NCI-H2081 (cell line): Measurements from ENCODE around the gene CCNF.
"Not testable (repeated sequence)": the region's sequence is repeated elsewhere in the genome, so short reads cannot be mapped to it uniquely, and the experiment has no call there.

Experiments
- DNase-seq, 2 experiments: peaks; one replicate each; lab custom pipeline; 2025; lab: John Stamatoyannopoulos, UW

CCNF gene, protein sequence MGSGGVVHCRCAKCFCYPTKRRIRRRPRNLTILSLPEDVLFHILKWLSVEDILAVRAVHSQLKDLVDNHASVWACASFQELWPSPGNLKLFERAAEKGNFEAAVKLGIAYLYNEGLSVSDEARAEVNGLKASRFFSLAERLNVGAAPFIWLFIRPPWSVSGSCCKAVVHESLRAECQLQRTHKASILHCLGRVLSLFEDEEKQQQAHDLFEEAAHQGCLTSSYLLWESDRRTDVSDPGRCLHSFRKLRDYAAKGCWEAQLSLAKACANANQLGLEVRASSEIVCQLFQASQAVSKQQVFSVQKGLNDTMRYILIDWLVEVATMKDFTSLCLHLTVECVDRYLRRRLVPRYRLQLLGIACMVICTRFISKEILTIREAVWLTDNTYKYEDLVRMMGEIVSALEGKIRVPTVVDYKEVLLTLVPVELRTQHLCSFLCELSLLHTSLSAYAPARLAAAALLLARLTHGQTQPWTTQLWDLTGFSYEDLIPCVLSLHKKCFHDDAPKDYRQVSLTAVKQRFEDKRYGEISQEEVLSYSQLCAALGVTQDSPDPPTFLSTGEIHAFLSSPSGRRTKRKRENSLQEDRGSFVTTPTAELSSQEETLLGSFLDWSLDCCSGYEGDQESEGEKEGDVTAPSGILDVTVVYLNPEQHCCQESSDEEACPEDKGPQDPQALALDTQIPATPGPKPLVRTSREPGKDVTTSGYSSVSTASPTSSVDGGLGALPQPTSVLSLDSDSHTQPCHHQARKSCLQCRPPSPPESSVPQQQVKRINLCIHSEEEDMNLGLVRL

DNA sequence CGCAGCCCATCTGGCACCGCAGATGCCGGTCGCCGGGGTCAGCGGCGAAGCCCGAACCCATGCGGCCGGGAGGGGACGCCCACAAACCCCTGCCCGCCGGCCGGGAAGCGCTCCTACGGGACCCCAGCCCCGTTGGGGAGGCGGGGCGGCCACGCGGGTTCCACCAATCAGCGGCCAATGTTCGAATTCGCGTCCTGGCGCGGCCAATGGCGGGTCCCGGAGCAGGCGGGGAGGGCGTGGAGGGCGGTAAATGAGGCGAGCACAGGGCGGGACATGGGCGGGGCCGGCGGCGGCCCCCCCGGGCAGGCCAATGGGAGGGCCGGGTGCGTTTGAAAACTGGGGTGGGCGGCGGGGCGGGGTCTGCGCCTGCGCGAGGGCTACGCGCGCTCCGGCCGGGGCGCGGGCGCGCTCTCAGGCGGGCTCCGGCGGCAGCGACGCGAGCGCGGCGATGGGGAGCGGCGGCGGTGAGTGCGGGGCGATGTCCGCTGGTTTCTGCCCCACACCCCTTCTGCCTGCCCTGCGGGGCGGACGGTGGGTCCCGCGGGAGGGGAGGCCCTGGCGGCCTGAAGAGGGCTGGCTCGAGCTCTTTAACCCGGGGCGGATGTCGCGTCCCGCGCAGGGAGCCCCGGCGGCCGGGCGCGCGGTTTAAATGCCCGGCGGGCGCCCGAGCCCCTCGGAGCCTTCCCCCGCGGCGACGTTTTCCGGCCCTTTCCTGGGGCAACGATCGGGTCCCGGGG is at the start of gene CCNF:
CCNF (plus strand) TSS at position 414 of the 737 bp plus-strand sequence; CDS start at position 449, 35 bp downstream.
- peak; percentile 95 to 96 for DNase-seq

DNA sequence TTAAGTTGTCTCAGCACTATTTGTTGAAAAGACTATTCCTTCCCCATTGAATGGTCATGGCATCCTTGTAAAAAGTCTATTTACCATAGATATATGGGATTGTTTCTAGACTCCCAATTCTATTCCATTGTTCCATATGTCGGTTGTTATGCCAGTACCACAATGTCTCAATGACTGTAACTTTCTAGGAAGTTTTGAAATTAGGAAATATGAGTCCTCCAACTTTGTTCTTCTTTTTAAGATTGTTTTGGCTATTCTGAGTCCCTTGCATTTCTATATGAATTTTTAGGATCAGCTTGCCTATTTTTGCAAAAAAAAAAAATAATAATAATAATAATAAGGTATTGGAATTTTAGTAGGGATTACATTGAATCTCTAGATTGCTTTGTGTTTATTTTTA is 45.7 kb upstream of the CCNF start:
- no peak for DNase-seq

DNA sequence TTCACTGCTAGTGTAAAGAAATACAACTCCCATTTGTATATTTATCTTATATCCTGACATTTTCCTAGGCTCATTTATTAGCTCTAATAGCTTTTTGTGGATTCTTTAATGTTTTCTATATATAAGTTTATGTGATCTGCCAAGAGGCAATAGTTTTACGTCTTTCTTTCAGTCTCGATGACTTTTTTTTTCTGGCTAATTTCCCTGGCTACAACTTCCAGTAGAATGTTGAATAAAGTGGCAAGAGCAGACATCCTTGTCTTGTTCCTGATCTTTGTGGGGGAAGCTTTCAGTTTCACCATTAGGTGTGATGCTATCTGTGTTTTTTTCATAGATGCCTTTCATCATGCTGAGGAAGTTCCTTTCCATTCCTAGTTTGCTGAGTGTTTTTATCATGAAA is 44.8 kb upstream of the CCNF start:
- no peak for DNase-seq

DNA sequence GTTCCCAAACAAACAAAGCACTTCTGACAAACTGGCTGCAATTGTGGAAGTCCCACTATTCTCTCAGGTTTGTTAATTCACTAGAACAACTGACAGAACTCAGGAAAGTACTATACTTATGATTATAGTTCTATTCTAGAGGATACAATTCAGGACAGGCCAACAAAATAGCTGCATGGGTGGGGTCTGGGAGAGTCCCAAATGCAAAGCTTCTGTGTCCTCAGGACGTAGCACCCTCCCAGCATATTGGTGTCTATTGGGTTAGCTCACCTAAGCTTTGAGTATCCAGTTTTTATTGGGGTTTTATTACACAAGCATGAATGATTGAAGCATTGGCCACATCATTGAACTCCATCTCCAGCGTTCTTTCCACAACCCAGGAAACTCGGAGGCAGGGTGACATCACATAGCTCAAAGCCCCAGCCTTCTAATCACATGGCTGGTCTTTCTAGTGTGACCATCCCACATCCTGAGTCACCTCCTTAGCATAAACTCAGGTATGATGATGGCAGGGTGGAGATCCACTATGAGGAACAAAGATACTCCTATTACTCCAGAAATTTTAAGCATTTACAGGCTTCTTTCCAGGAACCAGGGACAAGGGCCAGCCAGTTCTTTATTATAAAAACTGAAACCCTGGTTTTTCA is 43.9 kb upstream of the CCNF start:
- no peak for DNase-seq

DNA sequence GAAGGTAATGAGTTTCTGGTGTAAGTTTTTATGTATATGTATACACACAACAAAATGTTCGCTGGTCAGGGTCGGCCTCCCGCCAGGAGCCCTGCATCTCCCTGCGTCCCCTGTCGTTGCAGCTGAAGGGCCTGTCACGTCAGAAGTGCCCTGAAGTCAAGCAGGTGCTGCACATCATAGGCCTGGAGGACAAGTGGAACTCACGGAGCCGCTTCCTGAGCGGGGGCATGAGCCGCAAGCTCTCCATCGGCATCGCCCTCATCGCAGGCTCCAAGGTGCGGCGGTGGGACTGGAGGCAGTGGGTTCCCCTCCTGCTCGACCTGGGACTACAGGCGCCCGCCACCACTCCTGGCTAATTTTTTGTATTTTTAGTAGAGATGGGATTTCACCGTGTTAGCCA is 43.3 kb upstream of the CCNF start:
- not testable (repeated sequence) for DNase-seq

DNA sequence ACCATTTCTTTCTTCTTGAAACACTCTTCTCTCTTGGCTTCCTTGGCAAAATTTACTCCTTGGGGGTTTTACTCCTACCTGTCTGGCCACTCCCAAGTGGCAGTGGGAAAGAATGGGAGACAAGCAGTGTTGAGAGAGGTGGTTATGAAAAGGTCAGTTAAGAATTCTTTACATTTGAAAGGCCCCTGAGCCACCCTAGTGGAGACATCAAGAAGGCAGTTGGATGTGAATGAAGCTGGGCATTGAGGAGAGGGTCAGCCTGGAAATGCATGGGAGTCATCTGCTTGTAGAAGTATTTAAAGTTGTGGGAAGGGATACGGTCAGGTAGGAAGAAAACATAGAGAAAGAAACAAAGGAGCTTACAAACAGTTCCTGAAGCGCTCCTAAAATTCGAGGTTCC is 42.3 kb upstream of the CCNF start:
- peak in 1 of 2 experiments; percentile 10 for DNase-seq

DNA sequence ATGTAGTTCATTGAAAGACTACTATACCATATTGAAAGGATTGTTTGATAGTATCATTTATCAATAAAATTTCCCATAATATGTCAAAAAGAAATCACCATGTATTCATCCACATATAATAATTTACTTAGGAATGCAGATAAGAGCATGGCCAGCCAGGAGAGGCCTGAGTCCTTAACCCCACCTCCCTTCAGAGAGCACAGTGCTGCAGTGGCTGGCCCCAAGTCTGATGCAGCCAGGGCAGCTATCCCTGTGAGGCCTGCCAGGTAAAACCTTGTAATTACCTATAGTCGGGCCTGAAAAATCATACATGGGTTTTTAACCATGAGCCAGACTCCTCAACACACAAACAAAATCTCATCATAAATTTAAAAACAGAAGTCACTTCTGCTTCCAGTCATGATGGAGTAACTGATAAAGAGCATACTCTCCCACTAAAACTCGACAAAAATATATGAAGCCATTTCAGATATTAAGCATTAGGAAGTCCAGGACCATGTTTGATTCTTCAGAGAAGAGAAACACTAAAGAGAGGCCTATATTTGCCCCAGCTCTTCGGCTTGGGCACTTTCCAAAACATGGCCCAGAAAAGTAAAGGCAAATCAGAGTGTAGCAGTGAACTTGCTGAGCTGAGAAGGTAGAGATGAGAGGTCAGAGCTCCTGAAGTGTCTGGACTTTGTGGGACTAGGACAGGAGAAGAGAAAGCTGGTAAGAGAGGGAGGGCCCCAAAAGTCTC is 40.9 kb upstream of the CCNF start:
- DNase-seq = no peak

DNA sequence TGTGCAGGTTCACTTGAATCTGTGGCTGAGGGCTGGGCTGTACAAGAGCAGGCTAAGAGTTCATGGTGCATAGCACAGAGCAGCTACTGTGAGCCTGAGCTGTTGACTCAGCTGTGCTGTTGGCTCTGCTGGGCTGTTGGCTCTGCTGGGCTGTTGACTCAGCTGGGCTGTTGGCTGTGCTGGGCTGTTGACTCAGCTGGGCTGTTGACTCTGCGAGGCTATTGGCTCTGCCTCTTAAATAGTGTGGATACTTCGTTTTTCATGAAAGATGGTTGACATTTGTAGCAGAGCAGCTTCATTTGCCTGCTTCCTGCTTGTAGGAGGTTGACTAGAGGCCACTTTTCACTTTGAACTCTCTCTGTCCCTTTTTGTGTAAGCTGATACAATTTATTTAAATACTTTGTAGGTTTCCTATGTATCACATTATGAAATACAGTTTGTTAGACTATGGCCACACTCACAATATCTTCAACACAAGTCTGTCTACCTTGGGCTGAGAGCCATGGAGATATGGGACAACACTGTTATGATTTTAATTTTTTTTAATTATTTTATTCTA is 40.3 kb upstream of the CCNF start:
- peak; percentile 88 to 95 for DNase-seq

DNA sequence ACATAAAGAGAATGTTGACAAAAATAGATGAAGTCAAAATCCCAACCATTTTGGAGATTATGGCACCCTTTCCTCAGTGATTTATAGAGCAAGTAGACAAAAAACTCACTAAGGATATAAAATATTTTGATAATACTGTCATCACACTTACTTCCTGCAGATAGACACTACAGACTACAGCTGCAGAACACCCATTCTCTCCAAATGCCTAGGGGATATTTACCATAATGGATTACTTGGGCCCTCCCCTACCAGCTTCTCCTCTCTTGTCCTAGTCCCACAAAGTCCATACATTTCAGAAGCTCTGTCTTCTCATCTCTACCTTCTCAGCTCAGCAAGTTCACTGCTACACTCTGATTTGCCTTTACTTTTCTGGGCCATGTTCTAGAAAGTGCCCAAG is 37.2 kb upstream of the CCNF start:
- DNase-seq = no peak

DNA sequence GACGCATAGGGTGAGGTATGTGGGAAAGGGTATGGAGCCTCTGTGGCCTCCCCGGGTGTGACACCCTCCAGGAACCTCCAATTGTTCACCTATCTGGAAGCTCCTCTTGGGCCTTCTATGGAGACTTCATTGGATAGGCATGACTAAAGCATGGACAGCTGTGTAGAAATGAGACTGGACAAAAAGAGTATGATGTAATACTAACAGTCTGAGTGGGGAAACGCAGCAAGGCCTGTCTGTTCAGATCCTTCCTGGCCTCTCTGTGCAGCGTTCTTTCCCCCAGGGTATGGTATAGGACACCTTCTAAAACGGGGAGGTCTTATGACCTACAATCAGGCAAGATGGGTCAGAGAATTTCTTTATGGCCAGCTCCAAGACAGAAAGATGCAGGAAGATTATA is 30.7 kb upstream of the CCNF start:
- no peak for DNase-seq

DNA sequence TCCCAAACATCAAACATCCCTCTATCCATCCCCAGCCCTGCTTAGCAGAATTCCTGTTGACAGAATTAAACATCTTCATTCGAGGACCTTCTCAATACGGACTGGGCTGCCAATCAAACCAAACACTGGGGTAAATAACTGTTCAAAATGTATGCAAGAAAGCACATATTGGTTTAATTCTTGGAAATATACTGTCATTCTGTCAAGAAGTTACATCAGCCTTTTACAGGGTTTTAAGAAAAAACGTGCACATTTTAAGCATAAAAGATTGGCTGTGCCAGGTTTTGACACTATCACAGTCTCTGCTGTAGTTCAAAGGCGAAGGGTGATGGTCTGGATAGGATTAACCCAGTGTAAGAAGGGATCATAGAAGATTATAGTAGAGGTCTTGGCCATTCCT is 25.1 kb upstream of the CCNF start:
- no peak for DNase-seq

DNA sequence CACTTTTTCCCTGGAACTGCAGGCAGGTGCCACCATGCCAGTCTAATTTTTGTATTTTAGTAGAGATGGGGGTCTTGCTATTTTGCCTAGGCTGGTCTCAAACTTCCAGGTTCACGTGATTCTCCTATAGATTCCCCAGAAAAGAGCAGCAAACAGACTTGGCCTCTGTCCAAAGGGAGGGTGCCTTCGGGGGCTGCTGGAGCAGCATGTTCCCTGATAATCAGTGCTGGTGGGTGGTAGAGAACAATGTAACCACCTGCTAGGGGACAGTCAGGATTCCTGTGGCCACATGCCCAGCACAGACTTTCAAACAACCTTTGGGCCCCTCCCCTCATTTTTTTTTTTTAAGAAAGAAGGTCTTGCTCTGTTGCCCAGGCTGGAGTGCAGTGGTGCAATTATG is 14.2 kb upstream of the CCNF start:
- peak in 1 of 2 experiments; percentile 7 for DNase-seq

DNA sequence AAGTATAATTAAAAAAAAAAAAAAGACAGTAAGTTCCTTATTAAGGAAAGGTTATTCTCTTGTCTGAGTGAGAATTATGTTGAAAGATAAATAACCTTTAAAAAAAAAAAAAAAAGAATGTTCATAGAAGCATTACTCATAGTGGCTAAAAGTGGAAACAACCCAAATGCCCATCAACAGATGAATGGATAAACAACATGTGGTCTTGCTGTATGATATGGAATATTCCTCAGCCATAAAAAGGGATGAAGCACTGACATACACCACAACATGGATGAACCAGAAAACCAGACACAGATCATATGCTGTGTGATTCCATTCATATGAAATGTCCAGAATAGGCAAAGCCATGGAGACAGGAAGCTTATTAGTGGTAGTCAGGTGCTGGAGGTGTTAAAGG is 9.2 kb upstream of the CCNF start:
- DNase-seq = no peak

DNA sequence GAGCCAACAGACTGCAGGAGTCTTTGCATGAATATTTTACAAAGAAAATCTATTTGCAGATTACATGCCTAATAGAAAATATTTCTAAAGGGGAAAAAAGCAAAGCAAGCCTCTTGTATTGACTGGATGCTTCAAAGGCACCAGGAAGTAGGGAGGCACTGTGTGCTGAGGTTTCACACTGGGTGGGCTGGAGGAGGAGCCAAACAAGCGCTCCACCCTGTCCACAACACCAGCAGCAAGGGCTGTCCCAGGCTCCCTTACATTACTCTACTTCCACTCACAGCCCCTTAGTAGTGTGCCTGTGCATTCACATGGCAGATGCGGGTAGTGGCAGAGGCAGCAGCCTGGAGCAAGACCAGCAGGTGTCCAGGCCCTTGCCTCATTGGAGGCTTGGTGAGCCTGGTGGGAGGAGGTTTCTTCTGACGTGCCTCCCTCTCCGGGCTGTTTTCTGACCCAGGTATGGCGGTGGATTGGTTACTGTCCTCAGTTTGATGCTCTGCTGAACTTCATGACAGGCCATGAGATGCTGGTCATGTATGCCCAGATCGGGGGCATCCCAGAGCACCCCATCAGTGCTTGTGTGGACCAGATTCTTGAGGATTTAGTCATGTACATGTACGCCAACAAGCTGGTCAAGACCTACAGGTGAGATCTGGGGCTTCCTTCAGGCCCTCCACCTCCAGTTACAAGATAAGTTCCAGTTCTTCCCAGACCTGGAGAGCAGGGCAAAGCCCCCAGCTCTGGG is 7.0 kb upstream of the CCNF start:
- no peak for DNase-seq

DNA sequence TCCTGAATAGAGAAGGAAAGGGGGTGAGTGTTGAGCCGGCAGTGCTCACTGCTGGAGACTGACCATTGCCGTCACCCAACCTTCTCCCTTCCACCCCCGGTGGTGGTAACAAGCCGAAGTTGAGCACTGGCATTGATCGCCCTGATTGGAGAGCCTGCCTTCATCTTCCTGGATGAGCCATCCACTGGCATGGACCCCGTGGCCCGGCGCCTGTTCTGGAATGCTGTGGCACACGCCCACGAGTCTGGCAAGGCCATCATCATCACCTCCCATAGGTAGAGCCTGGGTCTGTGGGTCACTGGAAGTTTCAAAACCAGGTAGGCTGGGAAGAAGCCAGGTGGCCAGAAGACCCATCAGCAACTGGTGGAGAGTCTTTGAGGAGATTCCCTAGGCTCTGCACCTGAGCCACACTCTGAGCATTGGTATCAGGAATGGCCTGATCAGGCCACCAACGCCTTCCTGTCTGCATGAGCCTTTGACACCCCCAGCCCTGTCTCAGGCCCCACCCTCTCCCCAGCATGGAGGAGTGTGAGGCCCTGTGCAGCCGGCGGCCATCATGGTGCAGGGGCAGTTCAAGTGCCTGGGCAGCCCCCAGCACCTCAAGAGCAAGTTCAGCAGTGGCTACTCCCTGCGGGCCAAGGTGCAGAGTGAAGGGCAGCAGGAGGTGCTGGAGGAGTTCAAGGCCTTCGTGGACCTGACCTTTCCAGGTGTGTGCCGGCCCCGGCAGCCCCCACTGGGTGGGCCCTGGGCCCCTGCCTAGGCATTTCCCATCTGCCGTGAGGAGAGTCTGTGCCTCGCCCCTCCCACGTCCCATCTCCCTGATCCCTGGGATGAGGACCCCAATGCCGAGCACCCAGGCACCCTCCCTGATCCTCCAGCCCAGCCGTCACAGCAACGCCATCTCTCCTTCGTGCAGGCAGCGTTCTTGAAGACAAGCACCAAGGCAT is 4.9 kb upstream of the CCNF start:
- no peak for DNase-seq

DNA sequence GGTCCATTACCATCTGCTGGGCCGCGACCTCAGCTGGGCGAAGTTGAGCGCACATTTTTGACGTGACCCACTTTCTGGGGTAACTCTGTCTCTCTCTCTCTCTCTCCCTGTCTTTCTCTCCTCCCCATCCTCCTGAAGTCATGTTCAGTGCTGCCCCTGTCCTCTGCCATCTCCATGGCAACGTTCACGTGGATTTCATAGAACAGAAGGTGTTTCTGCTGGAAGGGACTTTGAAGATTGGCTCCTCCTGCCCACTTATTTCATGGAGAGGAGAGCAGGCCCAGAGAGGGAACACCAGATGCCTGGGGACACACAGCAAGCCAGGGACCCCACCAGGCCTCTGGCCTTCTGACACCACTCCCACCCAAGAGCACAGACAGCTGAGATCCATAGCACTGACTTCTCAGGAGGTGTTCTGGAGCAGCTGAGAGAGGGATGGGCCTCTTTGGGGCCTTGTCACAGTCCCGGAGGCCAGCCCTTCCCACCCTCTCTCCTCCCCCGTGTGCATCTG is 4.2 kb upstream of the CCNF start:
- DNase-seq = no peak

DNA sequence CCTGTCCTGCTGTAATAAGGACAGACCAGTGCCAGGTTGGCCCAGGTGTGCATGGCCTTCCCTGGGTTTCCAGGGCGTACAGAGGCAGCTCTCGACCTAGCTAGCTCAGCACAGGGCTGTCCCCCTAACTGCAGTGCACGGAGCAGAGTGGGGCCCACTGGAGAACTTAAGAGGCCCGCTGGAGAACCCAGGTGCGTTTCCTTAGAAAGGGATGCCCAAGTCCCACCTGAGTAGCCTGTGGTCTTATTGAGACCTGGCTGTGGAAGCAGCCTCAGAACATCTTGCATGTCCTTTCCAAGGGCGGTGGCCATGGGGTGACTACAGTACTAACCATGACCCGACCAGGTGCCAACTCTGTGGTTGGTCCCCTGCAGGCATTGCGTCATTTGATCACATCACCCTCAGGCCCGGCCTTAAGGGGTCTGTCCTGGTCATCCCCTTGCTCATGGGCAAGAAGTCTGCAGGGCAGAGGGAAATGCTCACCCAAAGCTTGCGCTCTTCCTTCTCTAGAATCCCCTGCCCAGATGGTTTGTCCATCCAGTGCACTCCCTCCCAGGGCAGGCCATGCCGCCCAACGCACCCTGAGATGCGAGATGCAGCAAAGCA is 3.3 kb upstream of the CCNF start:
- DNase-seq = no peak

DNA sequence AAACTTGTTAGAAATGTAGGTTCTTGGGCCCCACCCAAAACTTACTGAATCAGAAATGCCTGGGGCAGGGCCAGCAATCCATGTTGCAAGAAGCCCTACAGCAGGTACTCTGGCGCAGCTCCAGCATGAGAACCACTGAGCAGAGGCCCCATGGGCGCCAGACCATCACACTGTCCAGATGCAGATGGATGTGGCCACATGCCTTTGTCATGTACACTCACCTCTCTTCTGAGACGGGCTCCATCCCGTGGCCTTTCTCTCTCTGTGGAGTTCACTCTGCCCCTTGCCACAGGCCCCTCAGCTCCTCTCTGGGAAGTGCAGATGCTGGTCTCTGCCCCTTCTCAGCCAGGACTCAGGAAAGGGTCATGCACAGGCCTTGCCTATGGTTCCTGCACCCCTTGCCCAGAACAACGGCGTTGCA is 2.3 kb upstream of the CCNF start:
- no peak for DNase-seq

DNA sequence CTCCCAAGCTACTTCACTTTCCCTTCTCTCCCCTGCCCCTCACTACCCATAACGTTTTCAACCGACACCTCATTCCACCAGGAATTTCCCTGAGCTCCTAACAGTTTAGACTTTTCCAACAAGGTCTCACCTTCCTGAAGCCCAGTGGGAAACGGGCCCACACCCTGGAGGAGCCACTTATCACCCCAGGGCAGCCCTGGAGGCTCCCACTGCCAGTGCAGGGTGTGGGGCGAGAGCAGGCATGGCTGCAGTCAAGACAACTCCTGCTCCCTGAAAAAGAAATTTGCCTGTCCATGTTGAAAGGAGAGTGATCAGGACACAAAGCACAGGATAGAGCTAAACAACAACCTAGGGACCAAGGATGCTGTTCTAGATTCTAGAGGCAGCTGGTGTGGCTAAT is 1.7 kb upstream of the CCNF start:
- no peak for DNase-seq
